Panc1 (cell line): Measurements from ENCODE around the gene MAGI3. TPM values are rescaled to one million over a fixed set of nuclear protein-coding genes. Genes with fewer than 3 reads are reported as not detected.

Experiments used
- ATAC-seq: fragments of 200-7000 bp; cut with Tn5 transposase; 2 replicates; pipeline ENCODE4 v1.9.1; 2020; ENCODE audit warnings: mild to moderate bottlenecking, moderate library complexity
- BruUV-seq: library from RNA; stranded (reverse); fragments of 400-500 nt; replicated peaks from 2 replicates; lab custom pipeline; 2021; lab: Mats Ljungman, UMichigan
- CTCF ChIA-PET: fragments of 300-600 bp; sonication (Branson Sonifier 250); formaldehyde crosslinking; loops from one replicate; lab custom pipeline; 2022; ENCODE audit warnings: antibody characterized with exemption; lab: Charles Lee
- POLR2A ChIA-PET: fragments of 300-600 bp; sonication (Branson Sonifier 250); formaldehyde crosslinking; loops from one replicate; lab custom pipeline; 2022; ENCODE audit warnings: antibody characterized with exemption; lab: Charles Lee
- DNase-seq: peaks from one replicate; pipeline ENCODE4 v3.0.0-alpha.2; 2010; ENCODE audit warnings: low read depth, low spot score
- H3K27ac ChIP-seq: 2 replicates; pipeline ENCODE4 v1.5.1; 2011; ENCODE audit warnings: mild to moderate bottlenecking, low read length, inconsistent platforms
- H3K27me3 ChIP-seq: fragments of 200-500 bp; sonication (Bioruptor generic); 2 replicates; pipeline ENCODE4 v1.6.0; 2014; ENCODE audit warnings: low read length, inconsistent platforms; ENCODE audit not compliant: control insufficient read depth, insufficient read depth
- H3K36me3 ChIP-seq: fragments of 200-500 bp; sonication (Bioruptor generic); 2 replicates; pipeline ENCODE4 v1.5.1; 2014; ENCODE audit warnings: inconsistent platforms, mild to moderate bottlenecking, low read length, moderate library complexity; ENCODE audit not compliant: control insufficient read depth, insufficient read depth
- H3K4me1 ChIP-seq: 2 replicates; pipeline ENCODE4 v1.5.1; 2011; ENCODE audit warnings: inconsistent platforms, mild to moderate bottlenecking, low read length, moderate library complexity; ENCODE audit not compliant: control insufficient read depth, insufficient read depth
- H3K4me3 ChIP-seq, 2 experiments: 2 replicates each; pipeline ENCODE4 v1.5.1; 2011 to 2012; ENCODE audit warnings: low read depth in 2 of 2, low read length in 2 of 2, mild to moderate bottlenecking in 2 of 2, inconsistent platforms in 1 of 2, moderate library complexity in 1 of 2
- H3K9me3 ChIP-seq: fragments of 200-500 bp; sonication (Bioruptor generic); 2 replicates; pipeline ENCODE4 v1.5.1; 2014; ENCODE audit warnings: low read depth, mild to moderate bottlenecking, inconsistent platforms, low read length, moderate library complexity; ENCODE audit not compliant: control insufficient read depth, insufficient read depth
- POLR2AphosphoS5 ChIP-seq: IDR thresholded peaks from 2 replicates; pipeline ENCODE4 v1.6.1; 2012; ENCODE audit warnings: mild to moderate bottlenecking, low read depth, low read length, moderate library complexity
- SIN3A ChIP-seq: IDR thresholded peaks from 2 replicates; pipeline ENCODE4 v1.6.1; 2012; ENCODE audit warnings: low read depth, mild to moderate bottlenecking, low read length, moderate library complexity, borderline replicate concordance; ENCODE audit not compliant: insufficient read depth
- TCF7L2 ChIP-seq: IDR thresholded peaks from 2 replicates; pipeline ENCODE4 v1.6.1; 2011; ENCODE audit warnings: mild to moderate bottlenecking, low read depth, low read length, inconsistent platforms
- in situ Hi-C: cut with HindIII; loops from 2 replicates; pipeline ENCODE4 v1.10.0; 2016; ENCODE audit warnings: low sequenced_read_pairs, low pct_unique_long_range_greater_than_20kb
- intact Hi-C: fragments of 100-400 bp; cut with micrococcal nuclease; formaldehyde crosslinking; loops from one replicate; pipeline ENCODE4 v1.10.0; 2022; ENCODE audit not compliant: unreplicated experiment
- total RNA-seq: library from RNA; stranded (reverse); gene quantifications from one replicate; pipeline ENCODE4 v1.2.1, GENCODE V29; 2021; ENCODE audit not compliant: unreplicated experiment
- TF ChIP-seq, protein P1 (sequence below), 2 experiments: IDR thresholded peaks; 2 replicates each; pipeline ENCODE4 v1.6.1; 2011 to 2012; ENCODE audit warnings: low read depth in 2 of 2, control low read depth in 1 of 2, low read length in 1 of 2, mild to moderate bottlenecking in 1 of 2, moderate library complexity in 1 of 2; ENCODE audit not compliant: insufficient read depth in 1 of 2
- TF ChIP-seq, protein P2 (sequence below): fragments of 450-650 bp; IDR thresholded peaks from 2 replicates; pipeline ENCODE4 v1.5.1; 2017; ENCODE audit warnings: mild to moderate bottlenecking

The MAGI3 gene
- total RNA-seq, 1 experiment from 2014 or later, result 10.9 TPM

DNA sequence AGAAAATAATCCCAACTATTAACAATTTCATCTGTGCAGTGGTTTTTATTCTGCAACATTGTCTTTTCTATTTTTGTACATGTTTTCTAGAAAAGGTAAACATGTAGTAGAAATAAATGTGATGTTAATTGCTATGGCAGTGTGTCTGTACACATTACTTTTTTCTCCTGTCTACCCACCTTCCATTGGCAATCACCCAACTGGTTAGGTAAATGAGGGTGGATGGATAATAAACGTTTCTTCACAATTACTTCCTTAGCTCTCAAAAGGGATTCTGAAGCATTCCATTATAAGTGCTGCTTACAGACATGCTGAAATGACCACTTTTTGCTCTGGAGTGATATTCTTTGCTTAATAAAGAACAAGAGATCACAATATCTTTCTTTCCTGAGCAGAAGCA lies 61.4 kb downstream of the MAGI3 start:
- BruUV-seq, result no TSS peak
- no peaks in the 10 kb centered on the region for H3K27me3 ChIP-seq
- POLR2A ChIA-PET, result no interaction called here
- DNase-seq (no peak), ATAC-seq (no peak)
- no peak overlapping the region for H3K27ac ChIP-seq
- CTCF ChIA-PET, result no interaction called here
- H3K9me3 ChIP-seq, result no peaks in the 10 kb centered on the region; the same call in 1 of the 2 replicates
- no peaks in the 10 kb centered on the region for H3K36me3 ChIP-seq
- in situ Hi-C loops, result no loop called here
- TF ChIP-seq TCF7L2 (no peak), SIN3A (no peak)
- TF ChIP-seq, protein P1, sequence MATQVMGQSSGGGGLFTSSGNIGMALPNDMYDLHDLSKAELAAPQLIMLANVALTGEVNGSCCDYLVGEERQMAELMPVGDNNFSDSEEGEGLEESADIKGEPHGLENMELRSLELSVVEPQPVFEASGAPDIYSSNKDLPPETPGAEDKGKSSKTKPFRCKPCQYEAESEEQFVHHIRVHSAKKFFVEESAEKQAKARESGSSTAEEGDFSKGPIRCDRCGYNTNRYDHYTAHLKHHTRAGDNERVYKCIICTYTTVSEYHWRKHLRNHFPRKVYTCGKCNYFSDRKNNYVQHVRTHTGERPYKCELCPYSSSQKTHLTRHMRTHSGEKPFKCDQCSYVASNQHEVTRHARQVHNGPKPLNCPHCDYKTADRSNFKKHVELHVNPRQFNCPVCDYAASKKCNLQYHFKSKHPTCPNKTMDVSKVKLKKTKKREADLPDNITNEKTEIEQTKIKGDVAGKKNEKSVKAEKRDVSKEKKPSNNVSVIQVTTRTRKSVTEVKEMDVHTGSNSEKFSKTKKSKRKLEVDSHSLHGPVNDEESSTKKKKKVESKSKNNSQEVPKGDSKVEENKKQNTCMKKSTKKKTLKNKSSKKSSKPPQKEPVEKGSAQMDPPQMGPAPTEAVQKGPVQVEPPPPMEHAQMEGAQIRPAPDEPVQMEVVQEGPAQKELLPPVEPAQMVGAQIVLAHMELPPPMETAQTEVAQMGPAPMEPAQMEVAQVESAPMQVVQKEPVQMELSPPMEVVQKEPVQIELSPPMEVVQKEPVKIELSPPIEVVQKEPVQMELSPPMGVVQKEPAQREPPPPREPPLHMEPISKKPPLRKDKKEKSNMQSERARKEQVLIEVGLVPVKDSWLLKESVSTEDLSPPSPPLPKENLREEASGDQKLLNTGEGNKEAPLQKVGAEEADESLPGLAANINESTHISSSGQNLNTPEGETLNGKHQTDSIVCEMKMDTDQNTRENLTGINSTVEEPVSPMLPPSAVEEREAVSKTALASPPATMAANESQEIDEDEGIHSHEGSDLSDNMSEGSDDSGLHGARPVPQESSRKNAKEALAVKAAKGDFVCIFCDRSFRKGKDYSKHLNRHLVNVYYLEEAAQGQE (IDR thresholded peaks at IDR 0.05; ENCODE audit: insufficient read depth in 1 of 2, low read depth in 2 of 2, low read length in 1 of 2), result no peak
- no peak overlapping the region for H3K4me3 ChIP-seq
- H3K4me1 ChIP-seq, result peaks cover 8% of the 10 kb centered on the region; the same call in 1 of the 2 replicates
- intact Hi-C loops, result loop anchor here (5.0 kb wide), 1 partner anchor 309 kb away; no protein-coding TSS in a partner anchor

DNA sequence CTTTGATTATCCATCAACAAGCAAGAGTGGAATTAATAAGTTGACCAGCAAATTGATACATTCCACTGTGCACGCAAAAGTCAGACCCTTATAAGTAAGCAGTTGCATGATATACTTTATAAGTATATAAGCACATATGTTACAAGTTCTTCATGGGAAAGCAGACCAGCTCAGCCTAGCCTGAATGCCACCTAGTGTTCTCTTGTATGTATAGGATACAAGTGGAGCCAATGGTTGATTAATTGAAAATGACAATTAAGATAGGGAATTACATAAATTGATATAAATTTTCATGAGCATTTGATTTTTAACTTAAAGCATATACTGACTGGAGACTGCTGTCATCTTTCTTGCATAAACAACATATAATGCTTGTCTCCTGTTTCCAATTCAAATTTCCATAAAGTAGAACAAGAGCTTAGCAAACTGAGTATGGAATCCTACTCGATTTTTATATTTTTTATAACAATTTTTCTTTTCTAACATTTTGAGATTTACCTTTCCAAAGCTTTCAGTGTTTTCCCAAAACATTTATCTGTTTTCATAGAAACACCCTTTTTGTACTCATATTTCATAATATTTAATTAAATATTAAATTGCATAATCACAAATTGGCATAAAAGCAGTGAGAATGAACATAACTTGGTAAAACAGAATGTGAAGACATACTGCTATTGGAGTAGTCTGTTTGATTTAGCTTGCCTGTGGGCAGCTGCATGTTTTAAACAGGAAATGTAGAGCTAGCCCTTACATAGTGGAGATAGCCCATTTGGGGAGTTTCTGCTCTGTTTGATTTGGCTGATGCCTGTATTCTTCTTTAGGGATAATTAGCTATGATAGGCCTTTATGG lies 62.8 kb downstream of the MAGI3 start:
- H3K4me3 ChIP-seq, result no peak overlapping the region
- DNase-seq, result no peak
- intact Hi-C loops (loop anchor here (5.0 kb wide), 1 partner anchor 311 kb away; no protein-coding TSS in a partner anchor), in situ Hi-C loops (no loop called here)
- CTCF ChIA-PET, result no interaction called here
- no TSS peak for BruUV-seq
- H3K9me3 ChIP-seq, result no peaks in the 10 kb centered on the region
- H3K27me3 ChIP-seq, result no peaks in the 10 kb centered on the region
- H3K4me1 ChIP-seq, result peaks cover 14% of the 10 kb centered on the region
- POLR2A ChIA-PET, result no interaction called here
- ATAC-seq, result 0 out of 2 replicates have a peak, but pooled peaks have one; percentile 57
- TF ChIP-seq SIN3A (no peak), TCF7L2 (no peak), POLR2AphosphoS5 (no peak)
- TF ChIP-seq, protein P2, sequence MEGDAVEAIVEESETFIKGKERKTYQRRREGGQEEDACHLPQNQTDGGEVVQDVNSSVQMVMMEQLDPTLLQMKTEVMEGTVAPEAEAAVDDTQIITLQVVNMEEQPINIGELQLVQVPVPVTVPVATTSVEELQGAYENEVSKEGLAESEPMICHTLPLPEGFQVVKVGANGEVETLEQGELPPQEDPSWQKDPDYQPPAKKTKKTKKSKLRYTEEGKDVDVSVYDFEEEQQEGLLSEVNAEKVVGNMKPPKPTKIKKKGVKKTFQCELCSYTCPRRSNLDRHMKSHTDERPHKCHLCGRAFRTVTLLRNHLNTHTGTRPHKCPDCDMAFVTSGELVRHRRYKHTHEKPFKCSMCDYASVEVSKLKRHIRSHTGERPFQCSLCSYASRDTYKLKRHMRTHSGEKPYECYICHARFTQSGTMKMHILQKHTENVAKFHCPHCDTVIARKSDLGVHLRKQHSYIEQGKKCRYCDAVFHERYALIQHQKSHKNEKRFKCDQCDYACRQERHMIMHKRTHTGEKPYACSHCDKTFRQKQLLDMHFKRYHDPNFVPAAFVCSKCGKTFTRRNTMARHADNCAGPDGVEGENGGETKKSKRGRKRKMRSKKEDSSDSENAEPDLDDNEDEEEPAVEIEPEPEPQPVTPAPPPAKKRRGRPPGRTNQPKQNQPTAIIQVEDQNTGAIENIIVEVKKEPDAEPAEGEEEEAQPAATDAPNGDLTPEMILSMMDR, result peak; percentile 53; the same call in 1 of the 2 replicates
- TF ChIP-seq, protein P1 (IDR thresholded peaks at IDR 0.05; ENCODE audit: insufficient read depth in 1 of 2, low read depth in 2 of 2, low read length in 1 of 2), result no peak
- H3K27ac ChIP-seq, result no peak overlapping the region
- H3K36me3 ChIP-seq, result no peaks in the 10 kb centered on the region
